Stimulated activated naive CD4-positive, alpha-beta T cell treated with Interleukin-2 at 50 U/mL for 16 hours (primary cell): ENCODE results near the gene THRAP3.
"Not testable (repeated sequence)": the region's sequence is repeated elsewhere in the genome, so short reads cannot be mapped to it uniquely, and the experiment has no call there.

Source experiments
- DNase-seq: peaks from one replicate; lab custom pipeline; 2025; lab: John Stamatoyannopoulos, UW

THRAP3 gene

GRCh38 chr1:36251794-36252481, 27.7 kb downstream of the THRAP3 start:
- DNase-seq: no peak

GRCh38 chr1:36252482-36252824, 28.2 kb downstream of the THRAP3 start:
- not testable (repeated sequence) for DNase-seq

GRCh38 chr1:36253161-36253862, 29.1 kb downstream of the THRAP3 start:
- no peak for DNase-seq

- DNase-seq: no peak
Measured at GRCh38 chr1:36256558-36257374, 32.5 kb downstream of the THRAP3 start.

GRCh38 chr1:36257375-36257767, 33.1 kb downstream of the THRAP3 start:
- no peak for DNase-seq

- no peak for DNase-seq
Measured at GRCh38 chr1:36258960-36259344, 34.7 kb downstream of the THRAP3 start.

- no peak for DNase-seq
Measured at GRCh38 chr1:36268981-36269380, 44.7 kb downstream of the THRAP3 start.

GRCh38 chr1:36269408-36269838, 45.2 kb downstream of the THRAP3 start:
- DNase-seq: no peak

- DNase-seq: no peak
Measured at GRCh38 chr1:36273024-36273423, 48.8 kb downstream of the THRAP3 start.

GRCh38 chr1:36274201-36274600, 50.0 kb downstream of the THRAP3 start:
- DNase-seq: no peak

GRCh38 chr1:36276688-36277087, 52.4 kb downstream of the THRAP3 start:
- no peak for DNase-seq

- DNase-seq: no peak
Measured at GRCh38 chr1:36279110-36279788, 55.0 kb downstream of the THRAP3 start.

- no peak for DNase-seq
Measured at GRCh38 chr1:36279789-36280296, 55.6 kb downstream of the THRAP3 start.

- no peak for DNase-seq
Measured at GRCh38 chr1:36284061-36284460, 59.8 kb downstream of the THRAP3 start.

- no peak for DNase-seq
Measured at GRCh38 chr1:36284517-36284916, 60.3 kb downstream of the THRAP3 start.

- peak; percentile 50 for DNase-seq
Measured at GRCh38 chr1:36285443-36286101, 61.3 kb downstream of the THRAP3 start.

- DNase-seq: no peak
Measured at GRCh38 chr1:36286802-36287201, 62.6 kb downstream of the THRAP3 start.

GRCh38 chr1:36287595-36287994, 63.4 kb downstream of the THRAP3 start:
- DNase-seq: no peak

GRCh38 chr1:36295390-36295789, 71.1 kb downstream of the THRAP3 start:
- no peak for DNase-seq

- no peak for DNase-seq
Measured at GRCh38 chr1:36297062-36297461, 72.8 kb downstream of the THRAP3 start.

- DNase-seq: no peak
Measured at GRCh38 chr1:36298640-36299039, 74.4 kb downstream of the THRAP3 start.

- peak; percentile 11 for DNase-seq
Measured at GRCh38 chr1:36300526-36300925, 76.3 kb downstream of the THRAP3 start.
